Keratinocyte (primary cell): ENCODE measurements around the gene HAO2. TPM values are rescaled to one million over a fixed set of nuclear protein-coding genes. Genes with fewer than 3 reads are reported as not detected.

Experiments
- DNase-seq: peaks from one replicate; pipeline ENCODE4 v3.0.0-alpha.2; 2011; ENCODE audit warnings: low read depth, missing footprints, low spot score
- FAIRE-seq: peaks from 2 replicates; lab custom pipeline; 2011; peaks lifted over from hg19 to GRCh38; lab: Jason Lieb, UNC
- H2AFZ ChIP-seq: 2 replicates; pipeline ENCODE4 v1.6.0; 2012; ENCODE audit warnings: low read length, control low read depth, inconsistent platforms; ENCODE audit not compliant: control insufficient read depth
- H3K27ac ChIP-seq: 2 replicates; pipeline ENCODE4 v1.5.1; 2011; ENCODE audit warnings: low read length; ENCODE audit not compliant: control insufficient read depth, insufficient read depth
- H3K27me3 ChIP-seq: 3 replicates; pipeline ENCODE4 v1.6.0; 2011; ENCODE audit warnings: low read length; ENCODE audit not compliant: control insufficient read depth, insufficient read depth; ENCODE audit errors: extremely low read depth
- H3K36me3 ChIP-seq, 2 experiments: 2 replicates in 1 of 2; 3 replicates in 1 of 2; pipeline ENCODE4 v1.5.1; 2011; ENCODE audit warnings: low read length in 2 of 2, mild to moderate bottlenecking in 1 of 2; ENCODE audit not compliant: control insufficient read depth in 2 of 2, insufficient read depth in 2 of 2; ENCODE audit errors: extremely low read depth in 1 of 2
- H3K4me1 ChIP-seq: 3 replicates; pipeline ENCODE4 v1.5.1; 2011; ENCODE audit warnings: low read length; ENCODE audit not compliant: control insufficient read depth, insufficient read depth; ENCODE audit errors: extremely low read depth
- H3K4me2 ChIP-seq: 3 replicates; pipeline ENCODE4 v1.6.0; 2011; ENCODE audit warnings: low read depth, low read length; ENCODE audit not compliant: control insufficient read depth, insufficient read depth; ENCODE audit errors: extremely low read depth
- H3K4me3 ChIP-seq, 3 experiments: fragments of 200-600 bp in 1 of 3; sonication (generic) in 1 of 3; 2 replicates in 2 of 3; 3 replicates in 1 of 3; pipeline ENCODE4 v1.5.1; 2011 to 2016; ENCODE audit warnings: low read length in 3 of 3, mild to moderate bottlenecking in 3 of 3, control low read depth in 2 of 3, inconsistent platforms in 1 of 3, low read depth in 1 of 3, mixed read lengths in 1 of 3, mixed run types in 1 of 3, moderate library complexity in 1 of 3; ENCODE audit not compliant: control insufficient read depth in 2 of 3, insufficient read depth in 2 of 3; ENCODE audit errors: extremely low read depth in 1 of 3
- H3K79me2 ChIP-seq: 2 replicates; pipeline ENCODE4 v1.6.0; 2012; ENCODE audit warnings: low read length; ENCODE audit not compliant: control insufficient read depth, insufficient read depth
- H3K9ac ChIP-seq: 3 replicates; pipeline ENCODE4 v1.6.0; 2011; ENCODE audit warnings: low read length; ENCODE audit not compliant: control insufficient read depth, insufficient read depth; ENCODE audit errors: extremely low read depth
- H3K9me1 ChIP-seq: 3 replicates; pipeline ENCODE4 v1.6.0; 2011; ENCODE audit warnings: low read length; ENCODE audit not compliant: control insufficient read depth, insufficient read depth; ENCODE audit errors: extremely low read depth
- H3K9me3 ChIP-seq: 2 replicates; pipeline ENCODE4 v1.5.1; 2012; ENCODE audit warnings: low read depth, low read length; ENCODE audit not compliant: control insufficient read depth
- H4K20me1 ChIP-seq: 3 replicates; pipeline ENCODE4 v1.6.0; 2011; ENCODE audit warnings: low read length; ENCODE audit not compliant: control insufficient read depth, insufficient read depth; ENCODE audit errors: extremely low read depth
- EZH2 ChIP-seq: IDR thresholded peaks from one replicate; pipeline ENCODE4 v1.6.1; 2012; ENCODE audit warnings: inconsistent platforms, mild to moderate bottlenecking, low read length, moderate library complexity
- dilution Hi-C: fragments of 300-500 bp; cut with MboI; formaldehyde crosslinking; loops from one replicate; pipeline ENCODE4 v1.7.0; 2020; ENCODE audit warnings: low sequenced_read_pairs; ENCODE audit not compliant: extremely low pct_ligation_motif_present
- polyA plus RNA-seq, 5 experiments: library from polyadenylated mRNA; depleted of rRNA in 3 of 5; stranded (reverse) in 3 of 5; stranded (forward) in 1 of 5; unstranded in 1 of 5; fragments of >200 nt; gene quantifications; 1 replicate in 1 of 5; 2 replicates in 3 of 5; 3 replicates in 1 of 5; pipeline versions ENCODE4 v1.2.1 to v1.2.3, GENCODE V29; 2011 to 2012; ENCODE audit warnings: missing spikeins in 2 of 5, low read depth in 1 of 5, low replicate concordance in 1 of 5
- TF ChIP-seq, protein P1 (sequence below), 3 experiments: IDR thresholded peaks in 1 of 3; conservative IDR thresholded peaks in 1 of 3; optimal IDR thresholded peaks in 1 of 3; 2 replicates in 2 of 3; 3 replicates in 1 of 3; pipeline versions ENCODE3 to v1.5.1; 2011; ENCODE audit warnings: low read length in 3 of 3, mild to moderate bottlenecking in 3 of 3, moderate library complexity in 2 of 3, control low read depth in 1 of 3, inconsistent platforms in 1 of 3; ENCODE audit not compliant: insufficient read depth in 2 of 3; ENCODE audit errors: extremely low read depth in 1 of 3

Gene HAO2
- polyA plus RNA-seq, 1 donor (not counting 4 experiments of a cell fraction or from before 2014, with no cell fraction given), result not detected

DNA sequence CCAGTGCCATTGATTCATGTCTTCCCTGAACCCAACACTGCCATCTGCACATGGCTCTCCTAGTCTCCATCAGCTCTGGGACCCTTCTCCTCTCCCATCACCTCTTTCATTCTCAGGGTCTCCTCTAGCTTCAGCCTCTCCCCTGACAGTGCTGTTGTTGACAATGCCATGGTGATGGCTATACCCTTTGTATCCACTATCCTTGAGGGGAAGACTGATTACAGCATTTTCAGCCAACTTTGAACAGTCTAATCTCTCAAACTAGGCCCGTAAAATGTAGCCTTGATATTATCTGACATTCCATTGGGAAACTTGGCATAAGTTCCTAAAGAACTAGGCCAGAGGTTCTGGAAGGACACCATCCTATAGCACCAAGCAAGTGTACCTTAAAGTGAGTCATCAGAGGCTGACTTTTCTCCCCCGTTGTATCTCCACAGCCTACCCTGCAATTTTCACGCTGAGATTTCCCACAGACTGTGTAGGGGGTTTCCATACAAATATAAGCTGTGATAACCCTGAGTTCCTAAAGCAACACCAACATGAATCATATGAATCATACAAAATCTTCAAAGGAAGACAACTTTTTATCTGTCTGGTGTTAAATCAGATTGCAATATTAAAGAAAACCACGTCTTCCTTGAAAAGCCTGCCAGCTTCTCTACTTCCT is 5.8 kb downstream of the HAO2 start:
- Histone ChIP-seq H4K20me1 (no peaks in the 10 kb centered on the region), H3K4me2 (no peak overlapping the region), H3K9me1 (no peaks in the 10 kb centered on the region), H3K9me3 (no peaks in the 10 kb centered on the region), H3K36me3 (no peaks in the 10 kb centered on the region), H3K4me3 (no peak overlapping the region), H3K4me1 (peaks cover 9% of the 10 kb centered on the region), H3K79me2 (no peaks in the 10 kb centered on the region), H3K27ac (no peak overlapping the region), H3K27me3 (no peaks in the 10 kb centered on the region), H2AFZ (no peak overlapping the region), H3K9ac (no peak overlapping the region)
- no peak for DNase-seq
- no peak for FAIRE-seq
- no peak for TF ChIP-seq EZH2
- TF ChIP-seq, protein P1, sequence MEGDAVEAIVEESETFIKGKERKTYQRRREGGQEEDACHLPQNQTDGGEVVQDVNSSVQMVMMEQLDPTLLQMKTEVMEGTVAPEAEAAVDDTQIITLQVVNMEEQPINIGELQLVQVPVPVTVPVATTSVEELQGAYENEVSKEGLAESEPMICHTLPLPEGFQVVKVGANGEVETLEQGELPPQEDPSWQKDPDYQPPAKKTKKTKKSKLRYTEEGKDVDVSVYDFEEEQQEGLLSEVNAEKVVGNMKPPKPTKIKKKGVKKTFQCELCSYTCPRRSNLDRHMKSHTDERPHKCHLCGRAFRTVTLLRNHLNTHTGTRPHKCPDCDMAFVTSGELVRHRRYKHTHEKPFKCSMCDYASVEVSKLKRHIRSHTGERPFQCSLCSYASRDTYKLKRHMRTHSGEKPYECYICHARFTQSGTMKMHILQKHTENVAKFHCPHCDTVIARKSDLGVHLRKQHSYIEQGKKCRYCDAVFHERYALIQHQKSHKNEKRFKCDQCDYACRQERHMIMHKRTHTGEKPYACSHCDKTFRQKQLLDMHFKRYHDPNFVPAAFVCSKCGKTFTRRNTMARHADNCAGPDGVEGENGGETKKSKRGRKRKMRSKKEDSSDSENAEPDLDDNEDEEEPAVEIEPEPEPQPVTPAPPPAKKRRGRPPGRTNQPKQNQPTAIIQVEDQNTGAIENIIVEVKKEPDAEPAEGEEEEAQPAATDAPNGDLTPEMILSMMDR (optimal IDR thresholded peaks at IDR 0.05 in 1 of 3, IDR thresholded peaks at IDR 0.05 in 1 of 3, conservative IDR thresholded peaks at IDR 0.05 in 1 of 3; ENCODE audit: extremely low read depth in 1 of 3, insufficient read depth in 2 of 3, low read length in 3 of 3), result no peak
- dilution Hi-C loops, result no loop called here

- FAIRE-seq (no peak), DNase-seq (no peak)
- Histone ChIP-seq H3K27me3 (no peaks in the 10 kb centered on the region), H4K20me1 (no peaks in the 10 kb centered on the region), H3K4me1 (peaks cover 9% of the 10 kb centered on the region), H3K36me3 (no peaks in the 10 kb centered on the region), H2AFZ (no peak overlapping the region), H3K79me2 (no peaks in the 10 kb centered on the region), H3K27ac (no peak overlapping the region), H3K9me3 (no peaks in the 10 kb centered on the region), H3K9ac (no peak overlapping the region), H3K9me1 (no peaks in the 10 kb centered on the region), H3K4me3 (no peak overlapping the region), H3K4me2 (no peak overlapping the region)
- TF ChIP-seq EZH2, result no peak
- TF ChIP-seq, protein P1 (optimal IDR thresholded peaks at IDR 0.05 in 1 of 3, IDR thresholded peaks at IDR 0.05 in 1 of 3, conservative IDR thresholded peaks at IDR 0.05 in 1 of 3; ENCODE audit: extremely low read depth in 1 of 3, insufficient read depth in 2 of 3, low read length in 3 of 3), result no peak
- dilution Hi-C loops, result no loop called here
Measured at GRCh38 chr1:119375366-119375765, 6.8 kb downstream of the HAO2 start.
